Activated naive CD8-positive, alpha-beta T cell treated with anti-CD3 and anti-CD28 coated beads, Interleukin-2, amount 10 ng/mL, durations not matched to agents 7 days and 5 days (primary cell): ENCODE measurements around the gene PDE4B. TPM values are rescaled to one million over a fixed set of nuclear protein-coding genes. Genes with fewer than 3 reads are reported as not detected.
"Not testable (repeated sequence)": the region's sequence is repeated elsewhere in the genome, so short reads cannot be mapped to it uniquely, and the experiment has no call there.

Experiments used
- ATAC-seq: fragments of 150-1000 bp; cut with Tn5 transposase; one replicate; pipeline ENCODE4 v1.10.0; 2021; ENCODE audit warnings: low read depth, moderate library complexity
- POLR2A ChIA-PET: fragments of 350-600 bp; sonication (Branson Sonifier 250); formaldehyde crosslinking; loops from one replicate; lab custom pipeline; 2021; ENCODE audit warnings: antibody characterized with exemption; lab: Charles Lee
- DNase-seq: peaks from one replicate; pipeline ENCODE4 v3.0.0; 2021
- H3K27ac Mint-ChIP-seq: one replicate; pipeline ENCODE4 v1.8.0; 2022; ENCODE audit warnings: mild to moderate bottlenecking, mixed read lengths
- H3K27me3 Mint-ChIP-seq: one replicate; pipeline ENCODE4 v1.8.0; 2022; ENCODE audit warnings: mild to moderate bottlenecking, moderate library complexity, mixed read lengths
- H3K36me3 Mint-ChIP-seq: one replicate; pipeline ENCODE4 v1.8.0; 2021; ENCODE audit warnings: mild to moderate bottlenecking, mixed read lengths
- H3K4me1 Mint-ChIP-seq: one replicate; pipeline ENCODE4 v1.8.0; 2021; ENCODE audit warnings: mixed read lengths
- H3K4me3 Mint-ChIP-seq: one replicate; pipeline ENCODE4 v1.8.0; 2022; ENCODE audit warnings: mild to moderate bottlenecking, moderate library complexity, mixed read lengths
- H3K9me3 Mint-ChIP-seq: one replicate; pipeline ENCODE4 v1.8.0; 2021; ENCODE audit warnings: mixed read lengths
- total RNA-seq, 2 experiments: library from RNA; stranded (reverse); gene quantifications; one replicate each; pipeline ENCODE4 v1.2.3, GENCODE V29; 2021

PDE4B gene
- total RNA-seq, 2 experiments from 2014 or later, result 36.1 to 40.0 TPM

DNA sequence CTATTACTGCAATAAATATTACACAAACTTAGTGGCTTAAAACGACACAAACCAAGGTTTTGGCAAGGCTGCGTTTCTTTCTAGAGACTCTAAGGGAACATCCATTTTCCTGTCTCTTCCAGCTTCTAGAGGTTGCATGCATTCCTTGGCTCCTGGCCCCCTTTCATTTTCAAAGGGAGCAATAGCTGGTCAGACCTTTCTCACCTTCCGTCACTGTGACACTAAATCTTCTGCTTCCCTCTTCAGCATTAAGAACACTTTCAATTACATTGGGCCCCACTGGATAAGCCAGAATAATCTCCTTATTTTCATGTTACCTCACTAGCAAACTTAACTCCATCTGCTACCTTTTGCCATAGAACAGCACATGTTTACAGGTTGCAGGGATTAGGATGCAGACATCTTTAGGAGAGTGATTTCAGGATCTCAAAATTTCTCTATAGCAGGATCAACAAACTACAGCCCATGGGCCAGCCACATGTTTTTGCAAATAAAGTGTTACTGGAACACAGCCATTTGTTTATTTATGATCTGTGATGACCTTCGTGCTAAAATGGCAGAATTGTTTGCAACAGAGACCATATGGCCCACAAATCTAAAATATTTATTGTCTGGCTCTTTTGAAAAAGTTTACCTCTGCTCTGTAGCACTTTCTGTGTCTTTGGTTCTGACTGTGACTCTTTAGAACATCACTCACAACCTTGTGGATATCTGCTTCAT lies 519.7 kb downstream of the PDE4B start:
- POLR2A ChIA-PET, result no interaction called here
- ATAC-seq (no peak), DNase-seq (no peak)
- Mint-ChIP-seq H3K9me3 (no peaks in the 10 kb centered on the region), H3K36me3 (no peaks in the 10 kb centered on the region), H3K4me3 (no peak overlapping the region), H3K27me3 (no peaks in the 10 kb centered on the region), H3K27ac (no peak overlapping the region), H3K4me1 (peaks cover 8% of the 10 kb centered on the region)

- Mint-ChIP-seq H3K36me3 (no peaks in the 10 kb centered on the region), H3K9me3 (no peaks in the 10 kb centered on the region), H3K4me1 (peaks cover 8% of the 10 kb centered on the region), H3K4me3 (no peak overlapping the region), H3K27me3 (no peaks in the 10 kb centered on the region), H3K27ac (no peak overlapping the region)
- POLR2A ChIA-PET, result interaction anchor here (1.1 kb wide), 1 partner anchor 10 kb away, joined by 6 read pairs; no protein-coding TSS in a partner anchor
- DNase-seq (no peak), ATAC-seq (no peak)
These were observed 520.7 kb downstream of the PDE4B start for GRCh38 chr1:66313429-66313828.

GRCh38 chr1:66315671-66316070 lies 523.0 kb downstream of the PDE4B start:
- peaks cover 5% of the 10 kb centered on the region for H3K36me3 Mint-ChIP-seq
- DNase-seq, result no peak
- POLR2A ChIA-PET, result no interaction called here
- H3K27ac Mint-ChIP-seq, result no peak overlapping the region
- H3K9me3 Mint-ChIP-seq, result peaks cover 3% of the 10 kb centered on the region
- no peak overlapping the region for H3K4me3 Mint-ChIP-seq
- H3K4me1 Mint-ChIP-seq, result peaks cover 8% of the 10 kb centered on the region
- H3K27me3 Mint-ChIP-seq, result no peaks in the 10 kb centered on the region
- ATAC-seq, result no peak

- Mint-ChIP-seq H3K4me3 (no peak overlapping the region), H3K27ac (peak overlapping the region; percentile 6), H3K4me1 (peaks cover 8% of the 10 kb centered on the region), H3K9me3 (peaks cover 7% of the 10 kb centered on the region), H3K27me3 (no peaks in the 10 kb centered on the region), H3K36me3 (peaks cover 10% of the 10 kb centered on the region)
- DNase-seq, result no peak
- peak; percentile 60 for ATAC-seq
- POLR2A ChIA-PET, result interaction anchor here (1.2 kb wide), 1 partner anchor 19 kb away, joined by 3 read pairs; no protein-coding TSS in a partner anchor
These were observed 524.0 kb downstream of the PDE4B start for GRCh38 chr1:66316464-66317247.

DNA sequence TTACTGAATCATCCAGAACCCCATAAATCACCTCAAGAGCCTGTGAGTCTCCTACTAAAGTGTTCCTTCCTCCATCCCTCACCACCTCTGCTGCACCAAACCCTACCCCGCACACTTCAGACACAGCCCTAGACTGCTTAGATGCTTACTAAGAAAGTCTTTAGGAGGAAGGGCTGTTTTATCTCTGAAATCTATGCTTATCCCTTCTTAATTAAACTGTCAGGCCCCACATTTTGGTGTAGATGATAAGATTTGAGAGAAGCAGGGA lies 524.5 kb downstream of the PDE4B start:
- peaks cover 15% of the 10 kb centered on the region for H3K36me3 Mint-ChIP-seq
- DNase-seq, result no peak
- peaks cover 8% of the 10 kb centered on the region for H3K4me1 Mint-ChIP-seq
- no peak overlapping the region for H3K4me3 Mint-ChIP-seq
- H3K27ac Mint-ChIP-seq, result peak overlapping the region; percentile 6
- no peak for ATAC-seq
- POLR2A ChIA-PET, result interaction anchor here (1.2 kb wide), 1 partner anchor 18 kb away, joined by 3 read pairs; no protein-coding TSS in a partner anchor
- no peaks in the 10 kb centered on the region for H3K27me3 Mint-ChIP-seq
- H3K9me3 Mint-ChIP-seq, result peaks cover 9% of the 10 kb centered on the region

DNA sequence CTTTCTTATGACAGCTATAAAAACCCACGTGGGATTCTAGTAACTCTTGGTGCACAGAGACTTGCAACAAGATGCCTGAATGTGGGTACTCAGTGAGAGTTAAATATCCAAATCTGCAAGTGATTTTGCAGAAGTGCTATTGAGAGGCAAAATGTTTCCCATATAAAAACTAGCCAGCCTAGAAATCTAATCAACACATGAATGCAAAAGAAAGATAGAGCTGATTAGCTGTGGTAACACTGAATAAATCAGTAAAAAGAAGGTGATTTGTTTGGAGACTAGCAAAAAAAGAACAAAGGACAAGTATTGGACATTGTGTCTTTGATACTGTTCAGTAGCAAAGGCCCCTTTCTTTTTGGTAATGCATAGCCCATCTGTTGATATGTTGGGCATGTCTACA lies 527.5 kb downstream of the PDE4B start:
- Mint-ChIP-seq H3K4me1 (peaks cover 24% of the 10 kb centered on the region), H3K36me3 (peaks cover 15% of the 10 kb centered on the region), H3K4me3 (no peak overlapping the region), H3K27me3 (no peaks in the 10 kb centered on the region), H3K27ac (no peak overlapping the region), H3K9me3 (peaks cover 11% of the 10 kb centered on the region)
- POLR2A ChIA-PET, result no interaction called here
- ATAC-seq, result no peak
- DNase-seq, result no peak

DNA sequence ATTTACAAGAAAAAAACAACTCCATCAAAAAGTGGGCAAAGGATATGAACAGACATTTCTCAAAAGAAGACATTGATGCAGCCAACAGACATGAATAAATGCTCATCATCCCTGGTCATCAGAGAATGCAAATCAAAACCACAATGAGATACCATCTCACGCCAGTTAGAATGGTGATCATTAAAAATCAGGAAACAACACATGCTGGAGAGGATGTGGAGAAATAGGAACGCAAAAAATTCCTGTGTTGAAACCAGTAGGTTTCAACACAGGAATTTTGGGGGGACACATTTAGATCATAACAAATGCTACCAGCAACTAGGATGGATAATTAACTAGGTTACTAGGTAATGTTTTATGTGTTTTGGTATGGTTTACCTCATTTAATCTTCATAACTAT lies 529.8 kb downstream of the PDE4B start:
- Mint-ChIP-seq H3K36me3 (peaks cover 17% of the 10 kb centered on the region), H3K4me1 (peaks cover 20% of the 10 kb centered on the region), H3K9me3 (peaks cover 11% of the 10 kb centered on the region)
- H3K27me3 Mint-ChIP-seq, H3K27ac Mint-ChIP-seq, DNase-seq, H3K4me3 Mint-ChIP-seq, ATAC-seq, POLR2A ChIA-PET: not testable (repeated sequence)

DNA sequence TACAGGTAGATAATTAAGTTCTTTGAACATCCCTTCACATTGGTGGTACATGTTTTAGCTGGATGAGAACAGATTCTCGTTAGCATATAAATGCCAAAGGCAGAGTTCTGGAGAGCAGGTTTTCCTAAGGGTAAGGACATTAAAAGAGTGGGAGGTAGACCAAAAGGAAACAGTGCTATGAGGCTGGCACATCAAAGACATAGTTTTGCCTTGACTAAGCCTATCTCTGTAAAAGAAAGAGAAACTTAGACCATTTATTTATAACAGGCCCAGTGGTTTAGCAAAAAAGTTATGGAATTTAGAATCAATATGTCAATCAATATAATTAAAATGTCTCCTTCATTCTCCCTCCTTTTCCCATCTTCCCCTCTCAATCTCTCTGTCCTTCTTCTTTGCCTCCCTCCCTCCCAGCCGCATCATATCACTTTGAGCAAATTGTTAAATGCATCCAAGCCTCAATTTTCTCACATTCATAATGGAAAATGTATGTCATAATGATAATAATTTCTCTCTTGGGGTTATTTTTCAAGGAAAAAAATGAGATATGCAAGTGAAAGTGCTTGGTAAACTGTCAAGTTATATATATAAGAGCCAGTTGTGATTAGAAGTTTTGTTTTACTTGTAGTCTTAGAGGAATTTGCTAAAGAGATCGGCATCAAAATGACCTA lies 531.4 kb downstream of the PDE4B start:
- peaks cover 31% of the 10 kb centered on the region for H3K4me1 Mint-ChIP-seq
- no peak overlapping the region for H3K27ac Mint-ChIP-seq
- H3K9me3 Mint-ChIP-seq, result peaks cover 11% of the 10 kb centered on the region
- no peak for DNase-seq
- no peaks in the 10 kb centered on the region for H3K27me3 Mint-ChIP-seq
- no peak overlapping the region for H3K4me3 Mint-ChIP-seq
- POLR2A ChIA-PET, result no interaction called here
- H3K36me3 Mint-ChIP-seq, result peaks cover 17% of the 10 kb centered on the region
- ATAC-seq, result no peak

DNA sequence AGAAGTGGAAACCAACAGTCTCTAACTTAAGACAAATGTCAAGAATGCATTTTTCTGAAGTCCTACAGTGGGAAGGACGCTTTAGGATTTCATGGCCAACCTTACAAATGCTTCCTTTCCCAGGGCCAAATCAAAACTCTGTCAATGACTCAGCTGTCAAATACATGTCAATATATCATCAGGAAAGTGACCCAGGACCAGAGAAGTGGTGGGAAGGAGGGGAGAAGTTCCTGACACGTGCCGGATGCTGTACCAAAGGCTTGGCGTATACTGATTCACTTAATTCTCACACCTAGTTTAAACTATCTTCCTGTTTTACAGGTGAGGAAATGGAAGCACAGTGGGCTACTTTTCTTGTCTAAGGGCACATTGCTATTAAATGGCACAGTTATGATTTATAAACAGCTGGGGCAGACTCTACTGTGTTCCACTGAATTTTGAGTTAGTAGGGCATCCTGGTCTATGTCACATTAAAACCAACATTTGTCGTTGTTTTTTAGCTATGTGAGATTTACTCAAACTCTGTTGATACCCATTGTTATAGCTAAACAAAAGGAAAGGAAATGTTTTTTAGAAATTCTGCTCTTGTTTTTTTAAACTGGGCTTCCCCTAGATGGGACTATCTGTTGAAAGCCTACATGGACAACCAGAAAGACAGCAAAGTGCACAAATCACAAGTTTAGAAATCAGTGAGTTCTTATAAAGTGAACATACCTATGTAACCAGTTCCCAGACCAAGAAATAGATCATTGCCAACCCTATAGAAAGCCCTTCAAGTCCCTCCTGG lies 533.1 kb downstream of the PDE4B start:
- H3K4me1 Mint-ChIP-seq, result peaks cover 47% of the 10 kb centered on the region
- DNase-seq (no peak), ATAC-seq (no peak)
- peaks cover 11% of the 10 kb centered on the region for H3K36me3 Mint-ChIP-seq
- no peak overlapping the region for H3K4me3 Mint-ChIP-seq
- H3K9me3 Mint-ChIP-seq, result peaks cover 8% of the 10 kb centered on the region
- H3K27me3 Mint-ChIP-seq, result no peaks in the 10 kb centered on the region
- POLR2A ChIA-PET, result no interaction called here
- H3K27ac Mint-ChIP-seq, result no peak overlapping the region

- DNase-seq (no peak), ATAC-seq (no peak)
- no peak overlapping the region for H3K27ac Mint-ChIP-seq
- peaks cover 50% of the 10 kb centered on the region for H3K4me1 Mint-ChIP-seq
- no peaks in the 10 kb centered on the region for H3K27me3 Mint-ChIP-seq
- peaks cover 2% of the 10 kb centered on the region for H3K9me3 Mint-ChIP-seq
- H3K36me3 Mint-ChIP-seq, result peaks cover 4% of the 10 kb centered on the region
- POLR2A ChIA-PET, result no interaction called here
- H3K4me3 Mint-ChIP-seq, result no peak overlapping the region
These were observed 534.2 kb downstream of the PDE4B start for GRCh38 chr1:66326867-66327266.

GRCh38 chr1:66327588-66327987 lies 534.9 kb downstream of the PDE4B start:
- H3K4me3 Mint-ChIP-seq, result no peak overlapping the region
- H3K27ac Mint-ChIP-seq, result no peak overlapping the region
- H3K27me3 Mint-ChIP-seq, result no peaks in the 10 kb centered on the region
- ATAC-seq (no peak), DNase-seq (no peak)
- POLR2A ChIA-PET, result no interaction called here
- H3K4me1 Mint-ChIP-seq, result peaks cover 50% of the 10 kb centered on the region
- peaks cover 5% of the 10 kb centered on the region for H3K36me3 Mint-ChIP-seq
- H3K9me3 Mint-ChIP-seq, result peaks cover 2% of the 10 kb centered on the region

DNA sequence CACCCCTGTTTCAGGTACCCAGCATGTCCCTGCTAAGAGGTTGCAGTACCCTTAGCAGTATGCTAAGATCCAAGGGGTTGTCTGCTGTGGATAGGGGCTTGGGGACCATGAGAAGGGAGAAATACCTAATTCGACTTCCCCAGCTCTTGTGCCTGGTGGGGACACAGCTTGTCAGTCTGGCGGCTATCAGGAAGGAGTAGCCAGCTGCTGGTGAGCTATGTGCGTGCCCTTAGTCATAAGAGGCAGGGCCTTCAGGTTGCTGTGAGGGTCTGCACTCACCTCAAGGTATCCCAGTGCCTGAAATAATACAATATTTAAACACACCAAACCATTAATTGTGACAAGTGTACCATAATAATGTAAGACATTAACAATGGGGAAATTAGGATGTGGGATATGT lies 536.2 kb downstream of the PDE4B start:
- POLR2A ChIA-PET, result interaction anchor here (1.5 to 4.3 kb wide), 2 partner anchors 13 to 27 kb away, joined by 3 to 30 read pairs; no protein-coding TSS in a partner anchor
- Mint-ChIP-seq H3K27ac (no peak overlapping the region), H3K27me3 (no peaks in the 10 kb centered on the region)

DNA sequence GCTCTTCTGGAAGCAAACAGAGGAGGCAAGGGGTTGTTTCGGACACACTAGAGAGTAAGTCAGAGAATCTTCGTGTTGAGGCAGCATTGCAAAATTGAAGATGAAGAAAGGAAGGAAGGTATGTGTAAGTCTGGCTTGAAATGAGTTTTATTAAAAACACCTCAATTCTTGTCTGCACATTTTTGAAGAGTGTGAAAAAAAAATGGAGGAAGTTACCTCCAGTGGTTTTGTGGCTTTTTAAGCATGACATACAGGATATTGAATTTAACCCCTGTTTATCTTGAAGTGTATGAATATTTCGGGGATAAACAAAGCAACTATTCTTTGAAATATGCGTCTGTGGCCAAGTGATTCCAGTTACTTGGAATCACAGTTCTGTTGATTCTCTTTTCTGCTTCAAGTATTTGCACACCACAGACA lies 538.0 kb downstream of the PDE4B start:
- H3K27ac Mint-ChIP-seq, result peak overlapping the region; percentile 91
- H3K27me3 Mint-ChIP-seq, result no peaks in the 10 kb centered on the region
- H3K9me3 Mint-ChIP-seq, result no peaks in the 10 kb centered on the region
- H3K4me3 Mint-ChIP-seq, result peak overlapping the region; percentile 99
- peaks cover 26% of the 10 kb centered on the region for H3K36me3 Mint-ChIP-seq
- ATAC-seq (peak; percentile 28), DNase-seq (no peak)
- peaks cover 44% of the 10 kb centered on the region for H3K4me1 Mint-ChIP-seq
- POLR2A ChIA-PET, result interaction anchor here (2.3 to 4.3 kb wide), 3 partner anchors 29 to 56 kb away, joined by 15 to 33 read pairs (median 30); no protein-coding TSS in a partner anchor

More for the DNA sequence above, 536.2 kb downstream of the PDE4B start:
- Mint-ChIP-seq H3K4me1 (peaks cover 48% of the 10 kb centered on the region), H3K36me3 (peaks cover 14% of the 10 kb centered on the region), H3K9me3 (no peaks in the 10 kb centered on the region), H3K4me3 (no peak overlapping the region)
- DNase-seq (no peak), ATAC-seq (no peak)
